ENCODE measurements around the gene BSX. TPM values are rescaled to one million over a fixed set of nuclear protein-coding genes. Genes with fewer than 3 reads are reported as not detected.

The BSX gene
- not detected for total RNA-seq

- TF ChIP-seq CTCF (IDR thresholded peaks at IDR 0.05) (no peak), POLR2A (IDR thresholded peaks at IDR 0.05; ENCODE audit: low read depth) (no peak), EP300 (IDR thresholded peaks at IDR 0.05) (no peak), POLR2AphosphoS5 (IDR thresholded peaks at IDR 0.05) (no peak)
- H3K9me3 ChIP-seq, result no peaks in the 10 kb centered on the region
- peaks cover 11 to 99% (median 89%) of the 10 kb centered on the region in 4 donors for H3K27me3 ChIP-seq
- 6% methylated on average over 34 of the region's 35 CpGs for WGBS
- intact Hi-C loops (cut with DNase I), result no loop called here
- peaks cover 25 to 58% (median 41%) of the 10 kb centered on the region in 4 donors for H3K4me1 ChIP-seq
- H3K4me3 ChIP-seq, result no peak within 1 kb of the TSS
- H3K27ac ChIP-seq (replicated peaks in 1 of 4), result no peak within 1 kb of the TSS
- no peaks in the 10 kb centered on the region for H3K36me3 ChIP-seq
- no peak for DNase-seq (ENCODE audit: extremely low spot score)
Measured at GRCh38 chr11:122981388-122982264, at the start of gene BSX. Gene BSX, minus strand, starts transcription at chr11:122981834. Its CDS starts 163 bp downstream, at chr11:122981671.

GRCh38 chr11:123030517-123030916 is 48.9 kb upstream of the BSX start:
- Histone ChIP-seq H3K36me3 (no peaks in the 10 kb centered on the region), H3K27ac (replicated peaks in 1 of 4) (no peak overlapping the region), H3K4me3 (no peak overlapping the region), H3K9me3 (no peaks in the 10 kb centered on the region), H3K27me3 (no peaks in the 10 kb centered on the region), H3K4me1 (no peaks in the 10 kb centered on the region)
- no peak for TF ChIP-seq EP300 (IDR thresholded peaks at IDR 0.05)
- no peak for TF ChIP-seq CTCF (IDR thresholded peaks at IDR 0.05)
- TF ChIP-seq POLR2A (IDR thresholded peaks at IDR 0.05; ENCODE audit: low read depth), result no peak
- no peak for TF ChIP-seq POLR2AphosphoS5 (IDR thresholded peaks at IDR 0.05)
- no peak for DNase-seq (ENCODE audit: extremely low spot score)
- WGBS, result 80% methylated on average over 4 of the region's 4 CpGs
- intact Hi-C loops (cut with DNase I), result no loop called here

DNA sequence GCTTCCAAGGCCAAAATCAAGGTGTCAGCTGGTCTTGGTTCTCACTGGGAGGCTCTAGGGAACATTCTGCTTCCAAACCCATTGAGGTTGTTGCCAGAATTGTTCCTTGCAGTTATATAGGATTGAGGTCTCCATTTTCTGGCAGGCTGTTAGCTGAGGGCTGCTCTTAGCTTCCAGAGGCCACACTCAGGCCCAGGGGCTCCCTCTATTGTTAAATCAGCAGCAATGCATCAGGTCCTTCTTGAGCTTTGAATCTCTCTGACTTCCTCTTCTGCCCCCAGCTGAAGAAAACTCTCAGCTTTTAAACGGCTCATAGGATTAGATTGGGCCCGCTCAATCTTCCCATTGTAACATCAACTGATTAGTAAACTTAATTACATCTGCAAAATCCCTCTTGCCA is 39.3 kb upstream of the BSX start:
- WGBS, result 69% methylated on average over 2 of the region's 2 CpGs
- intact Hi-C loops (cut with DNase I), result loop anchor here (5.0 kb wide), 1 partner anchor 109 kb away; no protein-coding TSS in a partner anchor

GRCh38 chr11:123018702-123019101 is 37.1 kb upstream of the BSX start:
- no peak overlapping the region for H3K4me3 ChIP-seq
- peaks cover 0 to 5% (median 4%) of the 10 kb centered on the region in 4 donors for H3K4me1 ChIP-seq
- peaks cover 0 to 10% (median 0%) of the 10 kb centered on the region in 4 donors for H3K27me3 ChIP-seq
- H3K36me3 ChIP-seq, result no peaks in the 10 kb centered on the region
- WGBS, result 78% methylated on average over 9 of the region's 9 CpGs
- H3K9me3 ChIP-seq, result no peaks in the 10 kb centered on the region
- intact Hi-C loops (cut with DNase I), result no loop called here
- H3K27ac ChIP-seq (replicated peaks in 1 of 4), result no peak overlapping the region
- DNase-seq (ENCODE audit: extremely low spot score), result no peak
- TF ChIP-seq POLR2AphosphoS5 (IDR thresholded peaks at IDR 0.05), result no peak
- TF ChIP-seq EP300 (IDR thresholded peaks at IDR 0.05), result no peak
- TF ChIP-seq POLR2A (IDR thresholded peaks at IDR 0.05; ENCODE audit: low read depth), result no peak
- no peak for TF ChIP-seq CTCF (IDR thresholded peaks at IDR 0.05)

More for the DNA sequence above, 39.3 kb upstream of the BSX start:
- Histone ChIP-seq H3K4me3 (no peak overlapping the region), H3K4me1 (peaks cover 0 to 5% (median 4%) of the 10 kb centered on the region in 4 donors), H3K9me3 (no peaks in the 10 kb centered on the region), H3K36me3 (no peaks in the 10 kb centered on the region), H3K27ac (replicated peaks in 1 of 4) (no peak overlapping the region), H3K27me3 (peaks cover 0 to 20% (median 0%) of the 10 kb centered on the region in 4 donors)
- TF ChIP-seq POLR2A (IDR thresholded peaks at IDR 0.05; ENCODE audit: low read depth) (no peak), CTCF (IDR thresholded peaks at IDR 0.05) (peak; percentile 14 to 56 (median 24))
- DNase-seq (ENCODE audit: extremely low spot score), result no peak

All from esophagus muscularis mucosa (tissue), 4 donors.